Neural progenitor cell (in vitro differentiated cells): ENCODE results near the gene LAP3.

ENCODE experiments used
- CTCF ChIP-seq: fragments of 200-600 bp; sonication (generic); IDR thresholded peaks from 2 replicates; pipeline ENCODE4 v1.5.1; 2017; ENCODE audit warnings: antibody characterized with exemption, mild to moderate bottlenecking
- EZH2 ChIP-seq: fragments of 200-600 bp; sonication (generic); IDR thresholded peaks from 2 replicates; pipeline ENCODE4 v1.6.1; 2017; ENCODE audit warnings: antibody characterized with exemption, mild to moderate bottlenecking, moderate library complexity
- EZH2phosphoT487 ChIP-seq: fragments of 200-600 bp; sonication (generic); IDR thresholded peaks from 2 replicates; pipeline ENCODE4 v1.6.1; 2017; ENCODE audit warnings: antibody characterized with exemption

- TF ChIP-seq CTCF (no peak), EZH2 (no peak), EZH2phosphoT487 (no peak)
Observed at GRCh38 chr4:17576932-17577664, at the start of gene LAP3.
